K562 (cell line): ENCODE measurements around the gene PLPP6. TPM values are rescaled to one million over a fixed set of nuclear protein-coding genes. Genes with fewer than 3 reads are reported as not detected.

Source experiments
- ATAC-seq: fragments of 200-7000 bp; cut with Tn5 transposase; 3 replicates; pipeline ENCODE4 v1.9.1; 2020; ENCODE audit warnings: moderate library complexity
- BruUV-seq: library from RNA; stranded (reverse); fragments of 400-500 nt; replicated peaks from 2 replicates; lab custom pipeline; 2021; lab: Mats Ljungman, UMichigan
- CTCF ChIA-PET: fragments of 300-600 bp; formaldehyde crosslinking; extraction: SDS; loops from one replicate; lab custom pipeline; 2021; ENCODE audit warnings: low intra/inter-chr PET ratio; lab: Yijun Ruan, JAX
- POLR2A ChIA-PET: fragments of 300-600, 350-650 bp; sonication (Branson Sonifier 250); formaldehyde crosslinking; extraction: SDS; loops from one replicate; lab custom pipeline; 2021; ENCODE audit warnings: antibody characterized with exemption, inconsistent platforms; lab: Yijun Ruan, JAX
- DNase-seq, 4 experiments: peaks; one replicate each; pipeline versions ENCODE4 v3.0.0 to v3.0.0-alpha.2; 2011 to 2018; ENCODE audit warnings: low spot score in 3 of 4, mixed read lengths in 3 of 4; ENCODE audit errors: extremely low read depth in 1 of 4
- FAIRE-seq: peaks from 2 replicates; lab custom pipeline; 2011; peaks lifted over from hg19 to GRCh38; lab: Jason Lieb, UNC
- H2AFZ ChIP-seq: 2 replicates; pipeline ENCODE4 v1.6.0; 2011; ENCODE audit warnings: low read depth, low read length, control low read depth, inconsistent platforms
- H3K27ac ChIP-seq: fragments of 200-600 bp; 3 replicates; pipeline ENCODE4 v1.8.0; 2011; ENCODE audit warnings: low read depth, mild to moderate bottlenecking, control low read depth, inconsistent platforms, low read length, moderate library complexity, mixed read lengths; ENCODE audit errors: extremely low read depth
- H3K27me3 ChIP-seq, 2 experiments: fragments of 300-600 bp in 1 of 2; 2 replicates in 1 of 2; 3 replicates in 1 of 2; pipeline versions ENCODE4 v1.6.0 to v1.8.0; 2011; ENCODE audit warnings: inconsistent platforms in 2 of 2, low read length in 2 of 2, mild to moderate bottlenecking in 1 of 2, mixed read lengths in 1 of 2, moderate library complexity in 1 of 2; ENCODE audit not compliant: control insufficient read depth in 2 of 2, insufficient read depth in 2 of 2
- H3K36me3 ChIP-seq: fragments of 300-600 bp; 3 replicates; pipeline ENCODE4 v1.8.0; 2011; ENCODE audit warnings: mild to moderate bottlenecking, low read length, inconsistent platforms; ENCODE audit not compliant: control insufficient read depth, insufficient read depth
- H3K4me1 ChIP-seq, 2 experiments: fragments of 200-600 bp in 1 of 2; replicated peaks in 1 of 2; 2 replicates in 1 of 2; 3 replicates in 1 of 2; pipeline versions ENCODE4 v1.5.1 to v1.8.0; 2011; ENCODE audit warnings: inconsistent platforms in 2 of 2, low read length in 2 of 2, mild to moderate bottlenecking in 1 of 2, mixed read lengths in 1 of 2, moderate library complexity in 1 of 2; ENCODE audit not compliant: control insufficient read depth in 2 of 2, insufficient read depth in 2 of 2
- H3K4me2 ChIP-seq: 2 replicates; pipeline ENCODE4 v1.6.1; 2011; ENCODE audit warnings: low read length, control low read depth, inconsistent platforms, mixed read lengths; ENCODE audit not compliant: insufficient read depth
- H3K4me3 ChIP-seq: fragments of 200-600 bp; sonication (generic), shearing (Covaris generic); 2 replicates; pipeline ENCODE4 v1.5.1; 2016; ENCODE audit warnings: control low read depth, inconsistent platforms
- H3K79me2 ChIP-seq: fragments of 200-600 bp; 3 replicates; pipeline ENCODE4 v1.8.0; 2011; ENCODE audit warnings: low read length, inconsistent platforms; ENCODE audit not compliant: control insufficient read depth, insufficient read depth
- H3K9ac ChIP-seq, 2 experiments: 2 replicates each; pipeline versions ENCODE4 v1.6.0 to v1.6.1; 2011; ENCODE audit warnings: low read depth in 2 of 2, low read length in 2 of 2, control low read depth in 1 of 2, inconsistent platforms in 1 of 2, mild to moderate bottlenecking in 1 of 2, mixed read lengths in 1 of 2; ENCODE audit not compliant: insufficient read depth in 1 of 2
- H3K9me1 ChIP-seq: one replicate; pipeline ENCODE4 v1.6.0; 2011; ENCODE audit warnings: inconsistent platforms, mild to moderate bottlenecking, low read length, moderate library complexity; ENCODE audit not compliant: control insufficient read depth, insufficient read depth
- H3K9me3 ChIP-seq: replicated peaks from 2 replicates; pipeline ENCODE4 v1.5.1; 2011; ENCODE audit warnings: low read depth, low read length, inconsistent platforms; ENCODE audit not compliant: control insufficient read depth, insufficient read depth
- H4K20me1 ChIP-seq: replicated peaks from 2 replicates; pipeline ENCODE4 v1.6.1; 2011; ENCODE audit warnings: low read length, inconsistent platforms, mixed read lengths; ENCODE audit not compliant: control insufficient read depth, insufficient read depth
- FOXP1 ChIP-seq: sonication (generic); formaldehyde crosslinking; IDR thresholded peaks from 2 replicates; pipeline ENCODE4 v1.8.0; 2022; ENCODE audit warnings: mild to moderate bottlenecking, missing genetic modification reagents
- HDAC2 ChIP-seq: fragments of 450-650 bp; IDR thresholded peaks from 2 replicates; pipeline ENCODE4 v1.6.1; 2016; ENCODE audit warnings: mild to moderate bottlenecking
- HMGN3 ChIP-seq: IDR thresholded peaks from 2 replicates; pipeline ENCODE4 v1.6.1; 2011; ENCODE audit warnings: borderline replicate concordance, low read depth, mild to moderate bottlenecking, mixed read lengths, low read length; ENCODE audit not compliant: insufficient read length; ENCODE audit errors: extremely low read depth
- L3MBTL2 ChIP-seq: fragments of 450-650 bp; IDR thresholded peaks from 2 replicates; pipeline ENCODE4 v1.6.1; 2016; ENCODE audit warnings: mild to moderate bottlenecking, moderate library complexity
- NCOA4 ChIP-seq: fragments of 450-650 bp; IDR thresholded peaks from 2 replicates; pipeline ENCODE4 v1.6.1; 2018; ENCODE audit warnings: mild to moderate bottlenecking; ENCODE audit not compliant: partially characterized antibody
- PBX2 ChIP-seq, 2 experiments: IDR thresholded peaks in 1 of 2; conservative IDR thresholded peaks in 1 of 2; 2 replicates each; pipeline ENCODE4 v1.6.1; 2016; ENCODE audit warnings: low read depth in 2 of 2, mild to moderate bottlenecking in 1 of 2, missing compliant biosample characterization in 1 of 2, missing genetic modification characterization in 1 of 2, moderate library complexity in 1 of 2
- SUPT5H ChIP-seq: fragments of 450-650 bp; IDR thresholded peaks from 2 replicates; pipeline ENCODE4 v1.6.1; 2016
- ZFP91 ChIP-seq: sonication (generic); formaldehyde crosslinking; IDR thresholded peaks from 2 replicates; pipeline ENCODE4 v1.8.0; 2022; ENCODE audit warnings: mild to moderate bottlenecking, missing genetic modification reagents
- ZNF12 ChIP-seq: sonication (generic); formaldehyde crosslinking; IDR thresholded peaks from 2 replicates; pipeline ENCODE4 v1.4.0; 2020; ENCODE audit warnings: mild to moderate bottlenecking, missing genetic modification reagents
- WGBS: fragments of 100-300 bp; shearing (Covaris generic); methylation state at CpG from one replicate; pipeline ENCODE4 v1.1.6; 2016; ENCODE audit warnings: low coverage, mixed read lengths; ENCODE audit not compliant: insufficient coverage; ENCODE audit errors: missing lambda C conversion rate; 5-methylcytosine and 5-hydroxymethylcytosine counted together
- in situ Hi-C: fragments of 300-500 bp; cut with MboI; formaldehyde crosslinking; loops from 4 replicates; pipeline ENCODE4 v1.15.0; 2018; ENCODE audit warnings: inconsistent platforms, mixed read lengths
- intact Hi-C: fragments of 100-400 bp; cut with micrococcal nuclease; formaldehyde crosslinking; loops from 2 replicates; pipeline ENCODE4 v1.14.2; 2022
- polyA plus RNA-seq, 8 experiments: library from polyadenylated mRNA; depleted of rRNA in 4 of 8; stranded (reverse) in 5 of 8; unstranded in 3 of 8; fragments of >200 nt; fragmentation: Nextera tagmentation in 2 of 8; fragmentation: Illumina TruSeq in 1 of 8; extraction: Ambion mirVana in 2 of 8; extraction: Trizol in 1 of 8; gene quantifications; 2 replicates each; pipeline versions ENCODE4 v1.2.1 to v1.2.3, GENCODE V29; 2011 to 2014; ENCODE audit warnings: inconsistent platforms in 1 of 8, missing spikeins in 1 of 8
- total RNA-seq, 7 experiments: library from RNA; depleted of rRNA in 6 of 7; stranded (reverse); fragments of >200 nt in 6 of 7; fragmentation: Illumina TruSeq in 2 of 7; extraction: Trizol in 2 of 7; gene quantifications; 2 replicates each; pipeline versions ENCODE4 v1.2.1 to v1.2.3, GENCODE V29; 2011 to 2021; ENCODE audit warnings: low replicate concordance in 1 of 7
- TF ChIP-seq, protein P1 (sequence below): sonication (generic); formaldehyde crosslinking; IDR thresholded peaks from 2 replicates; pipeline ENCODE4 v1.8.0; 2023; ENCODE audit warnings: mild to moderate bottlenecking, missing genetic modification reagents

Gene PLPP6
- total and polyA plus RNA-seq, 9 of the 15 experiments (the other 6 are each of a cell fraction or from before 2014, with no cell fraction given): 1.9 to 8.9 (median 5.6) TPM

DNA sequence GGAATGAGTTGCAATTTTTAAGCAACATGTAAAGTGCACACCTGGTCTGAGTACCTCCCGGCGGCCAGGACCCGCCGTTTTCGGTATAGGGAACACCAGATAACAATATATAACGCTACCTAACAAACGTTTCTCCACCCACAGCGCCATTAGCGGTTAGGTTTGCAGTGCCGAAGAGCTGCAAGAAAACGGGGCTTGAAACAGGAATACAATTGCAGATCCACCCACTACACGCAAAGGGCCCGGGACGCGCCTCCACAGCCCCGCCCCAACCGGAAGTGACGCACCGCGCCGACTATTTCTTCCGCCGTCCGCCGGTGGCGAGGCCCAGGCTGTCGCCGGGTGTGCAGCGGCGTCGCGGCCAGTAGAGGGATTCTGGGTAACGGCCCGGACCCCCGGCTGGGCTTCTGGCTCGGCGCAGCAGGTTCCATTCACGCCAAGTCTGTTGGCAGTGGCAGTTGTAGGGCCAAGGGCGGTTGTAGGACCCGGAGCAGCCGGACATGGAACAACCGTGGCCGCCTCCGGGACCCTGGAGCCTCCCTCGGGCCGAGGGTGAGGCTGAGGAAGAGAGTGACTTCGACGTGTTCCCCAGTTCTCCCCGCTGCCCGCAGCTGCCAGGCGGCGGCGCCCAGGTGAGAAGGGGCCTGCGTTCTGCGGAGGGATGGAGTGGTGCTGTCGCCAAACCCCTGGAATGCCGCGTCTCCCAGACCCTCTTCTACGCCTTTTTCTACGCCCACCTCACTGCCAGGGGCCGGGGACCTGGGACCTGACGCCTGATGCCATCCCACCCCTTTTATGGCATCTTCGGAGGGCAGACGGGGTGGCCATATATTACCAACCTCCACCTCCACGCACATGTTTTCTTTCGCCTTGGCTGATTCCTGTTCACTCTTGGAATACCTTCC, 17.4 kb downstream of the PLPP6 start, which contains the start of gene CDC37L1:
Gene CDC37L1 (plus strand): TSS at position 302 of the 905 bp plus-strand sequence. CDS start 199 bp downstream, at position 501.
- peak; percentile 85 to 95 (median 88) for DNase-seq
- in situ Hi-C loops: no loop called here
- Histone ChIP-seq H3K4me2 (peak within 1 kb of the TSS; percentile 97), H3K27me3 (no peaks in the 10 kb centered on the region), H3K36me3 (peaks cover 7% of the 10 kb centered on the region; the same call in 2 of the 3 replicates), H2AFZ (peak within 1 kb of the TSS; percentile 86), H4K20me1 (no peaks in the 10 kb centered on the region), H3K4me1 (peaks cover 0 to 20% of the 10 kb centered on the region in 2 experiments; a peak in 4 of 5 replicates), H3K27ac (peak within 1 kb of the TSS; percentile 94), H3K4me3 (peak within 1 kb of the TSS; percentile 80), H3K79me2 (peaks cover 42% of the 10 kb centered on the region), H3K9ac (peak within 1 kb of the TSS; percentile 95 to 97), H3K9me3 (no peaks in the 10 kb centered on the region), H3K9me1 (no peaks in the 10 kb centered on the region)
- ChIA-PET POLR2A (interaction anchor here (0.6 to 1.0 kb wide), 4 partner anchors 9 to 1021 kb away, joined by 3 to 4 read pairs (median 3); partner anchors contain the start of gene SPATA6L), CTCF (interaction anchor here (0.5 kb wide), 1 partner anchor 13 kb away, joined by 3 read pairs; no protein-coding TSS in a partner anchor)
- under 1% methylated on average over 35 of the region's 66 CpGs for WGBS
- ATAC-seq: peak; percentile 91
- intact Hi-C loops: loop anchor here (5.0 kb wide), 1 partner anchor 63 kb away; the partner anchor contains the start of gene AK3
- FAIRE-seq: peak; percentile 94
- no TSS peak for BruUV-seq
- TF ChIP-seq NCOA4 (no peak), L3MBTL2 (peak; percentile 80), FOXP1 (0 out of 2 replicates have a peak, but pooled peaks have one; percentile 39), ZNF12 (CRISPR knock-in tag) (no peak), PBX2 (CRISPR knock-in tag; IDR thresholded peaks at IDR 0.05; ENCODE audit: low read depth) (no peak), PBX2 (tag; conservative IDR thresholded peaks at IDR 0.05; ENCODE audit: low read depth) (no peak), SUPT5H (peak; percentile 87), ZFP91 (CRISPR knock-in tag) (no peak), HMGN3 (peak; percentile 89), HDAC2 (no peak)
- TF ChIP-seq, protein P1, sequence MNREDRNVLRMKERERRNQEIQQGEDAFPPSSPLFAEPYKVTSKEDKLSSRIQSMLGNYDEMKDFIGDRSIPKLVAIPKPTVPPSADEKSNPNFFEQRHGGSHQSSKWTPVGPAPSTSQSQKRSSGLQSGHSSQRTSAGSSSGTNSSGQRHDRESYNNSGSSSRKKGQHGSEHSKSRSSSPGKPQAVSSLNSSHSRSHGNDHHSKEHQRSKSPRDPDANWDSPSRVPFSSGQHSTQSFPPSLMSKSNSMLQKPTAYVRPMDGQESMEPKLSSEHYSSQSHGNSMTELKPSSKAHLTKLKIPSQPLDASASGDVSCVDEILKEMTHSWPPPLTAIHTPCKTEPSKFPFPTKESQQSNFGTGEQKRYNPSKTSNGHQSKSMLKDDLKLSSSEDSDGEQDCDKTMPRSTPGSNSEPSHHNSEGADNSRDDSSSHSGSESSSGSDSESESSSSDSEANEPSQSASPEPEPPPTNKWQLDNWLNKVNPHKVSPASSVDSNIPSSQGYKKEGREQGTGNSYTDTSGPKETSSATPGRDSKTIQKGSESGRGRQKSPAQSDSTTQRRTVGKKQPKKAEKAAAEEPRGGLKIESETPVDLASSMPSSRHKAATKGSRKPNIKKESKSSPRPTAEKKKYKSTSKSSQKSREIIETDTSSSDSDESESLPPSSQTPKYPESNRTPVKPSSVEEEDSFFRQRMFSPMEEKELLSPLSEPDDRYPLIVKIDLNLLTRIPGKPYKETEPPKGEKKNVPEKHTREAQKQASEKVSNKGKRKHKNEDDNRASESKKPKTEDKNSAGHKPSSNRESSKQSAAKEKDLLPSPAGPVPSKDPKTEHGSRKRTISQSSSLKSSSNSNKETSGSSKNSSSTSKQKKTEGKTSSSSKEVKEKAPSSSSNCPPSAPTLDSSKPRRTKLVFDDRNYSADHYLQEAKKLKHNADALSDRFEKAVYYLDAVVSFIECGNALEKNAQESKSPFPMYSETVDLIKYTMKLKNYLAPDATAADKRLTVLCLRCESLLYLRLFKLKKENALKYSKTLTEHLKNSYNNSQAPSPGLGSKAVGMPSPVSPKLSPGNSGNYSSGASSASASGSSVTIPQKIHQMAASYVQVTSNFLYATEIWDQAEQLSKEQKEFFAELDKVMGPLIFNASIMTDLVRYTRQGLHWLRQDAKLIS (CRISPR knock-in tag): no peak
